H1 (cell line): ENCODE measurements around the gene IWS1. TPM values are rescaled to one million over a fixed set of nuclear protein-coding genes. Genes with fewer than 3 reads are reported as not detected.

Source experiments
- CTCF ChIA-PET: fragments of 300-600 bp; sonication (Branson Sonifier 250); formaldehyde crosslinking; loops from one replicate; lab custom pipeline; 2021; ENCODE audit not compliant: partially characterized antibody; lab: Charles Lee
- POLR2A ChIA-PET: fragments of 300-600 bp; sonication (Branson Sonifier 250); formaldehyde crosslinking; loops from one replicate; lab custom pipeline; 2021; ENCODE audit warnings: inconsistent platforms; ENCODE audit not compliant: partially characterized antibody; lab: Charles Lee
- DNase-seq, 2 experiments: peaks; one replicate each; pipeline versions ENCODE4 v3.0.0 to v3.0.0-alpha.2; 2010 to 2022; ENCODE audit warnings: low spot score in 2 of 2, low read depth in 1 of 2, mixed read lengths in 1 of 2
- FAIRE-seq: peaks from 2 replicates; lab custom pipeline; 2011; peaks lifted over from hg19 to GRCh38; lab: Jason Lieb, UNC
- H2AFZ ChIP-seq: 2 replicates; pipeline ENCODE4 v1.8.1; 2012; ENCODE audit warnings: low read length, inconsistent platforms
- H2AK5ac ChIP-seq: 2 replicates; pipeline ENCODE4 v1.6.1; 2013; ENCODE audit warnings: low read depth, low read length
- H2BK120ac ChIP-seq: replicated peaks from 2 replicates; pipeline ENCODE3; 2013; ENCODE audit warnings: low read depth, low read length, inconsistent platforms
- H2BK12ac ChIP-seq: 2 replicates; pipeline ENCODE4 v1.6.1; 2013; ENCODE audit warnings: low read depth, low read length
- H2BK15ac ChIP-seq: 2 replicates; pipeline ENCODE4 v1.6.1; 2013; ENCODE audit warnings: low read length
- H2BK20ac ChIP-seq: 2 replicates; pipeline ENCODE4 v1.6.1; 2013; ENCODE audit warnings: low read length
- H2BK5ac ChIP-seq: 2 replicates; pipeline ENCODE4 v1.6.1; 2013; ENCODE audit warnings: low read depth, low read length
- H3K14ac ChIP-seq: 2 replicates; pipeline ENCODE4 v1.6.1; 2013; ENCODE audit warnings: inconsistent platforms; ENCODE audit not compliant: insufficient read length
- H3K18ac ChIP-seq: 2 replicates; pipeline ENCODE4 v1.6.1; 2013; ENCODE audit warnings: low read length; ENCODE audit errors: extremely low read depth
- H3K23ac ChIP-seq: 2 replicates; pipeline ENCODE4 v1.6.1; 2013; ENCODE audit warnings: inconsistent platforms; ENCODE audit not compliant: insufficient read length
- H3K23me2 ChIP-seq: 2 replicates; pipeline ENCODE4 v1.6.1; 2013; ENCODE audit warnings: low read depth, low read length
- H3K27ac ChIP-seq: 2 replicates; pipeline ENCODE4 v1.6.1; 2011; ENCODE audit warnings: low read depth, low read length, inconsistent platforms
- H3K27me3 ChIP-seq, 4 experiments: replicated peaks in 1 of 4; 1 replicate in 1 of 4; 2 replicates in 3 of 4; pipeline versions ENCODE4 v1.6.1 to v1.8.1; 2011 to 2013; ENCODE audit warnings: low read length in 3 of 4, mild to moderate bottlenecking in 3 of 4, inconsistent platforms in 2 of 4, mixed read lengths in 2 of 4, moderate library complexity in 1 of 4; ENCODE audit not compliant: control insufficient read depth in 3 of 4, insufficient read depth in 3 of 4; ENCODE audit errors: extremely low read depth in 1 of 4
- H3K36me3 ChIP-seq, 4 experiments: 2 replicates each; pipeline versions ENCODE4 v1.6.1 to v1.8.1; 2011 to 2013; ENCODE audit warnings: mild to moderate bottlenecking in 4 of 4, low read length in 3 of 4, moderate library complexity in 2 of 4, control low read depth in 1 of 4, inconsistent platforms in 1 of 4; ENCODE audit not compliant: insufficient read depth in 4 of 4, control insufficient read depth in 2 of 4
- H3K4ac ChIP-seq: replicated peaks from 2 replicates; pipeline ENCODE3; 2013; ENCODE audit warnings: low read length, low read depth, mixed read lengths, inconsistent platforms; ENCODE audit not compliant: insufficient read length
- H3K4me1 ChIP-seq, 4 experiments: replicated peaks in 1 of 4; 1 replicate in 1 of 4; 2 replicates in 3 of 4; pipeline versions ENCODE4 v1.6.1 to v1.8.1; 2011 to 2013; ENCODE audit warnings: low read length in 3 of 4, inconsistent platforms in 2 of 4, mixed read lengths in 1 of 4; ENCODE audit not compliant: insufficient read depth in 4 of 4, control insufficient read depth in 3 of 4
- H3K4me2 ChIP-seq, 2 experiments: 2 replicates each; pipeline versions ENCODE4 v1.6.1 to v1.8.1; 2011 to 2013; ENCODE audit warnings: low read depth in 2 of 2, low read length in 2 of 2, control low read depth in 1 of 2, inconsistent platforms in 1 of 2, mild to moderate bottlenecking in 1 of 2; ENCODE audit not compliant: insufficient read depth in 1 of 2
- H3K4me3 ChIP-seq, 4 experiments: fragments of 200-600, 300-600 bp in 1 of 4; sonication (generic), shearing (Covaris generic), sonication (Bioruptor Twin) in 1 of 4; 2 replicates each; pipeline versions ENCODE4 v1.5.1 to v1.8.1; 2011 to 2016; ENCODE audit warnings: low read length in 4 of 4, low read depth in 3 of 4, control low read depth in 2 of 4, inconsistent platforms in 2 of 4, mild to moderate bottlenecking in 2 of 4, mixed read lengths in 1 of 4, moderate library complexity in 1 of 4; ENCODE audit not compliant: insufficient read depth in 2 of 4; ENCODE audit errors: extremely low read depth in 1 of 4
- H3K56ac ChIP-seq: replicated peaks from 2 replicates; pipeline ENCODE3; 2013; ENCODE audit warnings: low read depth, mild to moderate bottlenecking, mixed read lengths, low read length, inconsistent platforms; ENCODE audit not compliant: insufficient read length
- H3K79me1 ChIP-seq: 2 replicates; pipeline ENCODE4 v1.6.1; 2013; ENCODE audit warnings: low read depth, low read length, control low read depth
- H3K79me2 ChIP-seq, 2 experiments: 2 replicates each; pipeline versions ENCODE4 v1.6.1 to v1.8.1; 2012 to 2013; ENCODE audit warnings: low read length in 2 of 2, mild to moderate bottlenecking in 2 of 2, inconsistent platforms in 1 of 2; ENCODE audit not compliant: insufficient read depth in 2 of 2, control insufficient read depth in 1 of 2
- H3K9ac ChIP-seq, 4 experiments: replicated peaks in 1 of 4; 1 replicate in 1 of 4; 2 replicates in 3 of 4; pipeline versions ENCODE4 v1.6.1 to v1.8.1; 2011 to 2013; ENCODE audit warnings: low read depth in 3 of 4, low read length in 3 of 4, control low read depth in 2 of 4, mild to moderate bottlenecking in 2 of 4, moderate library complexity in 2 of 4, inconsistent platforms in 1 of 4; ENCODE audit errors: extremely low read depth in 1 of 4
- H3K9me3 ChIP-seq, 2 experiments: 2 replicates each; pipeline versions ENCODE4 v1.6.1 to v1.8.1; 2012 to 2013; ENCODE audit warnings: mild to moderate bottlenecking in 2 of 2, moderate library complexity in 2 of 2, control low read depth in 1 of 2, inconsistent platforms in 1 of 2, low read depth in 1 of 2, low read length in 1 of 2, mixed read lengths in 1 of 2; ENCODE audit not compliant: insufficient read depth in 2 of 2
- H4K20me1 ChIP-seq, 2 experiments: replicated peaks in 1 of 2; 2 replicates each; pipeline versions ENCODE3 to v1.8.1; 2011 to 2013; ENCODE audit warnings: inconsistent platforms in 2 of 2, low read length in 2 of 2, mild to moderate bottlenecking in 1 of 2; ENCODE audit not compliant: insufficient read depth in 2 of 2, control insufficient read depth in 1 of 2
- H4K5ac ChIP-seq: 2 replicates; pipeline ENCODE4 v1.6.1; 2013; ENCODE audit warnings: low read length, low read depth, mixed read lengths, inconsistent platforms; ENCODE audit not compliant: insufficient read length
- H4K8ac ChIP-seq: 2 replicates; pipeline ENCODE4 v1.8.0; 2013; ENCODE audit warnings: mild to moderate bottlenecking, moderate library complexity, low read length, inconsistent platforms; ENCODE audit not compliant: insufficient read depth; ENCODE audit errors: extremely low read depth
- H4K91ac ChIP-seq: replicated peaks from 2 replicates; pipeline ENCODE3; 2013; ENCODE audit warnings: low read length, mixed read lengths, inconsistent platforms; ENCODE audit not compliant: insufficient read length
- ASH2L ChIP-seq: fragments of 200-600, 300-600 bp; sonication (generic); IDR thresholded peaks from one replicate; pipeline ENCODE4 v1.7.1; 2017; ENCODE audit warnings: low read length
- POLR2A ChIP-seq, 2 experiments: IDR thresholded peaks; 1 replicate in 1 of 2; 2 replicates in 1 of 2; pipeline ENCODE4 v1.6.1; 2011; ENCODE audit warnings: low read depth in 2 of 2, low read length in 2 of 2, mild to moderate bottlenecking in 2 of 2; ENCODE audit errors: control extremely low read depth in 1 of 2
- RBBP5 ChIP-seq: IDR thresholded peaks from 2 replicates; pipeline ENCODE4 v1.7.1; 2012; ENCODE audit warnings: low read depth, mild to moderate bottlenecking, inconsistent platforms, low read length, moderate library complexity, borderline replicate concordance
- SIN3A ChIP-seq, 2 experiments: IDR thresholded peaks in 1 of 2; conservative IDR thresholded peaks in 1 of 2; 2 replicates each; pipeline ENCODE4 v1.6.1; 2011 to 2012; ENCODE audit warnings: low read length in 2 of 2, improper control_type of control experiment in 1 of 2, low read depth in 1 of 2, mild to moderate bottlenecking in 1 of 2
- WGBS, 2 experiments: shearing (Covaris generic) in 1 of 2; methylation state at CpG; one replicate each; pipeline versions ENCODE4 v1.1.6 to v1.1.7; 2013 to 2015; ENCODE audit warnings: low lambda C conversion rate in 2 of 2, mixed read lengths in 2 of 2, inconsistent platforms in 1 of 2, low coverage in 1 of 2, missing lambda C conversion rate in 1 of 2; ENCODE audit not compliant: insufficient replicate concordance in 2 of 2, insufficient coverage in 1 of 2, insufficient read length in 1 of 2; ENCODE audit errors: extremely low coverage in 1 of 2, missing lambda C conversion rate in 1 of 2; 5-methylcytosine and 5-hydroxymethylcytosine counted together
- polyA plus RNA-seq, 7 experiments: library from polyadenylated mRNA; depleted of rRNA in 3 of 7; stranded (reverse) in 5 of 7; unstranded in 2 of 7; fragments of >200 nt in 5 of 7; fragments of 200-250 nt in 2 of 7; gene quantifications; 1 replicate in 5 of 7; 2 replicates in 1 of 7; 4 replicates in 1 of 7; pipeline versions ENCODE4 v1.2.1 to v1.2.3, GENCODE V29; 2011 to 2013; ENCODE audit warnings: missing spikeins in 2 of 7, mixed read lengths in 2 of 7
- total RNA-seq: library from RNA; stranded (reverse); fragmentation: NEBNext Ultra II Directional; extraction: Animal tissue kit (Norgen Biotek cat#: 25700); gene quantifications from 2 replicates; pipeline ENCODE4 v1.2.1, GENCODE V29; 2021

Gene IWS1
- total and polyA plus RNA-seq, 2 of the 8 experiments (the other 6 are each of a cell fraction or from before 2014, with no cell fraction given) = 18.4 to 64.8 TPM

GRCh38 chr2:127525691-127526131, 578 bp downstream of the IWS1 start:
- Histone ChIP-seq H3K27ac (peak overlapping the region; percentile 96), H4K8ac (peak overlapping the region; percentile 98; the same call in 1 of the 2 replicates), H3K23me2 (peaks cover 11% of the 10 kb centered on the region), H4K5ac (peak overlapping the region; percentile 94), H4K91ac (peak overlapping the region; percentile 22), H2AFZ (no peak overlapping the region), H3K9me3 (peaks cover 0 to 6% of the 10 kb centered on the region in 2 experiments; a peak in 1 of 4 replicates), H3K79me2 (peaks cover 19 to 53% of the 10 kb centered on the region in 2 experiments), H3K4me1 (peaks cover 0 to 9% (median 7%) of the 10 kb centered on the region in 4 experiments; a peak in 4 of 7 replicates), H2BK120ac (no peak overlapping the region), H2BK15ac (no peak overlapping the region), H3K23ac (no peak overlapping the region), H3K79me1 (no peaks in the 10 kb centered on the region; the same call in 1 of the 2 replicates), H2AK5ac (peak overlapping the region; percentile 43; the same call in 1 of the 2 replicates), H2BK5ac (peak overlapping the region; percentile 60), H2BK12ac (peak overlapping the region; percentile 35; the same call in 1 of the 2 replicates), H2BK20ac (no peak overlapping the region), H3K4me3 (peak overlapping the region; percentile 72 to 88 (median 81)), H3K4me2 (peak overlapping the region; percentile 87 to 90), H3K56ac (peak overlapping the region; percentile 49), H3K27me3 (no peaks in the 10 kb centered on the region), H4K20me1 (peaks cover 4 to 5% of the 10 kb centered on the region in 2 experiments), H3K18ac (peak overlapping the region; percentile 43; the same call in 1 of the 2 replicates), H3K14ac (no peak overlapping the region), H3K4ac (peak overlapping the region; percentile 24), H3K36me3 (peaks cover 0 to 19% (median 11%) of the 10 kb centered on the region in 4 experiments; a peak in 5 of 8 replicates), H3K9ac (peak overlapping the region; percentile 92 to 97 (median 94))
- no peak for DNase-seq
- 0% methylated on average over 10 of the region's 19 CpGs; no CpG with 5 or more reads in 1 of the 2 experiments for WGBS, 2 experiments
- ChIA-PET CTCF (interaction anchor here (0.7 to 1.5 kb wide), 2 partner anchors 65 to 255 kb away, joined by 3 read pairs; no protein-coding TSS in a partner anchor), POLR2A (interaction anchor here (1.0 to 4.0 kb wide), 13 partner anchors 9 to 114 kb away, joined by 3 to 48 read pairs (median 4); no protein-coding TSS in a partner anchor)
- TF ChIP-seq POLR2A (IDR thresholded peaks at IDR 0.05; ENCODE audit: control extremely low read depth in 1 of 2, low read depth in 2 of 2, low read length in 2 of 2) (peak; percentile 30 to 44; a peak in 1 of 3 replicates), SIN3A (conservative IDR thresholded peaks at IDR 0.05 in 1 of 2, IDR thresholded peaks at IDR 0.05 in 1 of 2; ENCODE audit: low read depth in 1 of 2, low read length in 2 of 2) (peak in 1 of 2 experiments; percentile 26; a peak in 1 of 4 replicates), RBBP5 (no peak; the same call in 1 of the 2 replicates), ASH2L (peak; percentile 73)
- no peak for FAIRE-seq
